B cell (primary cell): ENCODE measurements around the gene RIT1. TPM values are rescaled to one million over a fixed set of nuclear protein-coding genes. Genes with fewer than 3 reads are reported as not detected.
"Not testable (repeated sequence)": the region's sequence is repeated elsewhere in the genome, so short reads cannot be mapped to it uniquely, and the experiment has no call there.

Experiments
- ATAC-seq: fragments of 200-7000 bp; cut with Tn5 transposase; one replicate; pipeline ENCODE4 v1.10.0; 2021; ENCODE audit warnings: low read depth, mild to moderate bottlenecking, moderate number of reproducible peaks, moderate library complexity
- CTCF ChIA-PET: fragments of 350-600 bp; sonication (Branson Sonifier 250); formaldehyde crosslinking; loops from one replicate; lab custom pipeline; 2021; ENCODE audit warnings: antibody characterized with exemption, inconsistent platforms; lab: Charles Lee
- POLR2A ChIA-PET: fragments of 350-600 bp; sonication (Branson Sonifier 250); formaldehyde crosslinking; loops from one replicate; lab custom pipeline; 2021; ENCODE audit warnings: antibody characterized with exemption; lab: Charles Lee
- DNase-seq: peaks from one replicate; pipeline ENCODE4 v3.0.0; 2013
- H2AFZ ChIP-seq: 2 replicates; pipeline ENCODE4 v1.6.1; 2012; ENCODE audit warnings: mild to moderate bottlenecking, low read depth, low read length; ENCODE audit not compliant: insufficient read depth, poor library complexity, severe bottlenecking
- H3K27ac ChIP-seq, 2 donors: 1 replicate in 1 of 2; 2 replicates in 1 of 2; pipeline ENCODE4 v1.5.1; 2012 to 2013; ENCODE audit warnings: low read length in 2 of 2, mild to moderate bottlenecking in 2 of 2, moderate library complexity in 1 of 2
- H3K27me3 ChIP-seq, 4 experiments: fragments of 200-600 bp in 1 of 4; sonication (generic) in 1 of 4; replicated peaks in 1 of 4; 1 replicate in 2 of 4; 2 replicates in 2 of 4; pipeline versions ENCODE4 v1.6.1 to v1.7.0; 2013 to 2016; ENCODE audit warnings: low read length in 3 of 4, mild to moderate bottlenecking in 2 of 4, mixed read lengths in 1 of 4, moderate library complexity in 1 of 4; ENCODE audit not compliant: insufficient read depth in 4 of 4, control insufficient read depth in 3 of 4; ENCODE audit errors: control extremely low read depth in 1 of 4
- H3K36me3 ChIP-seq, 2 experiments: replicated peaks in 1 of 2; 1 replicate in 1 of 2; 2 replicates in 1 of 2; pipeline versions ENCODE4 v1.6.1 to v1.7.1; 2013; ENCODE audit warnings: low read length in 1 of 2; ENCODE audit not compliant: insufficient read depth in 2 of 2, control insufficient read depth in 1 of 2; ENCODE audit errors: control extremely low read depth in 1 of 2, extremely low read depth in 1 of 2
- H3K4me1 ChIP-seq, 2 donors: fragments of 200-600 bp in 1 of 2; sonication (generic) in 1 of 2; 1 replicate in 1 of 2; 2 replicates in 1 of 2; pipeline versions ENCODE4 v1.5.1 to v1.6.1; 2013 to 2017; ENCODE audit warnings: low read length in 2 of 2; ENCODE audit not compliant: control insufficient read depth in 2 of 2, insufficient read depth in 2 of 2
- H3K4me2 ChIP-seq: replicated peaks from 2 replicates; pipeline ENCODE3; 2012; ENCODE audit warnings: mild to moderate bottlenecking, low read depth, low read length; ENCODE audit not compliant: poor library complexity, severe bottlenecking
- H3K4me3 ChIP-seq, 5 experiments: fragments of 200-600 bp in 1 of 5; sonication (generic) in 1 of 5; 1 replicate in 3 of 5; 2 replicates in 2 of 5; pipeline versions ENCODE4 v1.5.1 to v1.7.0; 2011 to 2016; ENCODE audit warnings: low read length in 4 of 5, mild to moderate bottlenecking in 4 of 5, low read depth in 2 of 5, control low read depth in 1 of 5, moderate library complexity in 1 of 5; ENCODE audit not compliant: insufficient read depth in 1 of 5; ENCODE audit errors: control extremely low read depth in 1 of 5, extremely low read depth in 1 of 5
- H3K79me2 ChIP-seq: fragments of 200-600 bp; sonication (generic); one replicate; pipeline ENCODE4 v1.6.0; 2016; ENCODE audit warnings: low read length; ENCODE audit not compliant: control insufficient read depth, insufficient read depth
- H3K9ac ChIP-seq: fragments of 200-600 bp; sonication (generic); 2 replicates; pipeline ENCODE4 v1.6.1; 2017; ENCODE audit warnings: mild to moderate bottlenecking, low read length, moderate library complexity
- H3K9me3 ChIP-seq, 3 donors: one replicate each; pipeline versions ENCODE4 v1.6.1 to v1.7.1; 2013; ENCODE audit warnings: low read length in 2 of 3; ENCODE audit not compliant: control insufficient read depth in 2 of 3, insufficient read depth in 1 of 3; ENCODE audit errors: control extremely low read depth in 1 of 3
- H4K20me1 ChIP-seq: 2 replicates; pipeline ENCODE4 v1.6.0; 2012; ENCODE audit warnings: mild to moderate bottlenecking, low read length; ENCODE audit not compliant: insufficient read depth, control insufficient read depth, poor library complexity, severe bottlenecking
- H3K27ac Mint-ChIP-seq: one replicate; pipeline ENCODE4 v1.8.0; 2021; ENCODE audit warnings: mixed read lengths
- H3K27me3 Mint-ChIP-seq: one replicate; pipeline ENCODE4 v1.8.0; 2021; ENCODE audit warnings: mixed read lengths
- H3K4me1 Mint-ChIP-seq: one replicate; pipeline ENCODE4 v1.8.0; 2021; ENCODE audit warnings: mixed read lengths
- H3K4me3 Mint-ChIP-seq: one replicate; pipeline ENCODE4 v1.8.0; 2021; ENCODE audit warnings: mixed read lengths
- H3K9me3 Mint-ChIP-seq: one replicate; pipeline ENCODE4 v1.8.0; 2022; ENCODE audit warnings: mixed read lengths; ENCODE audit not compliant: insufficient read depth
- CTCF ChIP-seq: fragments of 200-600 bp; IDR thresholded peaks from one replicate; pipeline ENCODE4 v1.8.0; 2022; ENCODE audit warnings: antibody characterized with exemption, mild to moderate bottlenecking
- EZH2 ChIP-seq: IDR thresholded peaks from 2 replicates; pipeline ENCODE4 v1.6.1; 2012; ENCODE audit warnings: borderline replicate concordance, low read depth, mild to moderate bottlenecking, moderate library complexity, low read length; ENCODE audit not compliant: insufficient read depth, poor library complexity, severe bottlenecking
- WGBS: methylation state at CpG from one replicate; pipeline ENCODE4 v1.1.5; 2013; ENCODE audit warnings: missing lambda C conversion rate; ENCODE audit not compliant: insufficient coverage; 5-methylcytosine and 5-hydroxymethylcytosine counted together
- intact Hi-C: fragments of 100-400 bp; cut with micrococcal nuclease; formaldehyde crosslinking; loops from one replicate; pipeline ENCODE4 v1.10.0; 2022
- polyA plus RNA-seq: library from polyadenylated mRNA; depleted of rRNA; stranded (reverse); fragments of >200 nt; gene quantifications from 2 replicates; pipeline ENCODE4 v1.2.3, GENCODE V29; 2012
- total RNA-seq, 2 donors: library from RNA; stranded (reverse); fragments of 120-200 nt in 1 of 2; gene quantifications; 1 replicate in 1 of 2; 2 replicates in 1 of 2; pipeline versions ENCODE4 v1.2.3 to v1.2.4, GENCODE V29; 2013 to 2022

The RIT1 gene
- total and polyA plus RNA-seq, 2 donors (not counting 1 experiment from before 2014, with no cell fraction given), result 14.2 to 45.7 TPM

- not testable (repeated sequence) for H3K27me3 Mint-ChIP-seq, H3K4me3 ChIP-seq, H3K27me3 ChIP-seq, H2AFZ ChIP-seq, H3K9ac ChIP-seq, H3K9me3 Mint-ChIP-seq, H3K9me3 ChIP-seq, ATAC-seq, H3K4me3 Mint-ChIP-seq, DNase-seq, H3K4me2 ChIP-seq
- Histone ChIP-seq H3K27ac (peak overlapping the region in 1 of 2 donors; percentile 53), H3K4me1 (peaks cover 31 to 42% of the 10 kb centered on the region in 2 donors), H3K79me2 (peaks cover 72% of the 10 kb centered on the region), H3K36me3 (peaks cover 2 to 59% of the 10 kb centered on the region in 2 experiments), H4K20me1 (peaks cover 39% of the 10 kb centered on the region)
- peaks cover 28% of the 10 kb centered on the region for H3K4me1 Mint-ChIP-seq
- ChIA-PET POLR2A (interaction anchor here (0.7 kb wide), 2 partner anchors 23 to 27 kb away, joined by 3 read pairs; no protein-coding TSS in a partner anchor), CTCF (interaction anchor here (0.7 to 6.3 kb wide), 4 partner anchors 14 to 1241 kb away, joined by 4 to 83 read pairs (median 6); no protein-coding TSS in a partner anchor)
- H3K27ac Mint-ChIP-seq, result peak overlapping the region; percentile 11
- WGBS, result 80% methylated on average over 1 of the region's 10 CpGs
- intact Hi-C loops, result loop anchor here (5.0 kb wide), 1 partner anchor 137 kb away; no protein-coding TSS in a partner anchor
Observed at GRCh38 chr1:155930725-155931124, 19.6 kb upstream of the RIT1 start.

- Histone ChIP-seq H3K36me3 (peaks cover 3 to 74% of the 10 kb centered on the region in 2 experiments), H3K4me3 (no peak overlapping the region), H3K27ac (no peak overlapping the region), H2AFZ (no peak overlapping the region), H3K4me2 (no peak overlapping the region), H3K4me1 (peaks cover 27 to 36% of the 10 kb centered on the region in 2 donors), H3K79me2 (peaks cover 67% of the 10 kb centered on the region), H4K20me1 (peaks cover 39% of the 10 kb centered on the region), H3K9ac (no peak overlapping the region), H3K9me3 (no peaks in the 10 kb centered on the region), H3K27me3 (no peaks in the 10 kb centered on the region)
- no peak for TF ChIP-seq EZH2
- TF ChIP-seq CTCF, result no peak
- DNase-seq, result no peak
- H3K4me1 Mint-ChIP-seq, result peaks cover 28% of the 10 kb centered on the region
- ChIA-PET CTCF (interaction anchor here (1.3 kb wide), 1 partner anchor 9 kb away, joined by 6 read pairs; no protein-coding TSS in a partner anchor), POLR2A (no interaction called here)
- 93% methylated on average over 3 of the region's 5 CpGs for WGBS
- no peaks in the 10 kb centered on the region for H3K27me3 Mint-ChIP-seq
- intact Hi-C loops, result no loop called here
- H3K4me3 Mint-ChIP-seq, result no peak overlapping the region
- ATAC-seq, result no peak
- no peaks in the 10 kb centered on the region for H3K9me3 Mint-ChIP-seq
- no peak overlapping the region for H3K27ac Mint-ChIP-seq
Observed at GRCh38 chr1:155929057-155929456, 17.9 kb upstream of the RIT1 start.
